HEK293 (cell line): Measurements from ENCODE around the gene TMEM42.
A peak's percentile ranks its signal among the peaks of the same experiment; 100 is the strongest.

Source experiments
- CTCF ChIA-PET: fragments of 350-600 bp; formaldehyde crosslinking; extraction: SDS; loops from one replicate; lab custom pipeline; 2021; ENCODE audit warnings: antibody characterized with exemption; lab: Yijun Ruan, JAX
- POLR2A ChIA-PET: fragments of 300-600 bp; formaldehyde crosslinking; extraction: SDS; loops from one replicate; lab custom pipeline; 2020; ENCODE audit warnings: antibody characterized with exemption, inconsistent platforms; lab: Yijun Ruan, JAX
- H3K27ac ChIP-seq: fragments of 200-500 bp; sonication (Bioruptor generic); 2 replicates; pipeline ENCODE4 v1.5.1; 2014; ENCODE audit warnings: low read depth, low read length, control low read depth, inconsistent platforms; ENCODE audit errors: extremely low read depth
- H3K36me3 ChIP-seq, 2 experiments: fragments of 200-500 bp in 1 of 2; sonication (Bioruptor generic) in 1 of 2; 1 replicate in 1 of 2; 2 replicates in 1 of 2; pipeline ENCODE4 v1.5.1; 2014 to 2017; ENCODE audit warnings: inconsistent platforms in 2 of 2, low read length in 2 of 2; ENCODE audit not compliant: control insufficient read depth in 2 of 2, insufficient read depth in 1 of 2
- H3K4me1 ChIP-seq: fragments of 200-500 bp; sonication (Bioruptor generic); 2 replicates; pipeline ENCODE4 v1.5.1; 2014; ENCODE audit warnings: mild to moderate bottlenecking, low read length, inconsistent platforms; ENCODE audit not compliant: control insufficient read depth, insufficient read depth
- H3K4me3 ChIP-seq: 2 replicates; pipeline ENCODE4 v1.5.1; 2011; ENCODE audit warnings: low read depth, mild to moderate bottlenecking, control low read depth, low read length, moderate library complexity
- H3K9me3 ChIP-seq: fragments of 200-500 bp; sonication (Bioruptor generic); 2 replicates; pipeline ENCODE4 v1.5.1; 2014; ENCODE audit warnings: low read depth, low read length, inconsistent platforms; ENCODE audit not compliant: control insufficient read depth, insufficient read depth
- BCL6B ChIP-seq: fragments of 450-650 bp; formaldehyde crosslinking; IDR thresholded peaks from 2 replicates; pipeline ENCODE4 v1.5.1; 2017; ENCODE audit warnings: missing biosample characterization, missing genetic modification characterization
- GLI4 ChIP-seq: fragments of 450-650 bp; formaldehyde crosslinking; IDR thresholded peaks from 2 replicates; pipeline ENCODE4 v1.5.1; 2016; ENCODE audit warnings: missing biosample characterization, missing genetic modification characterization
- HOXA7 ChIP-seq: sonication (generic); formaldehyde crosslinking; IDR thresholded peaks from 2 replicates; pipeline ENCODE4 v1.8.1; 2022; ENCODE audit warnings: missing genetic modification reagents, borderline replicate concordance
- KLF16 ChIP-seq: fragments of 450-650 bp; formaldehyde crosslinking; IDR thresholded peaks from 2 replicates; pipeline ENCODE4 v1.5.1; 2017; ENCODE audit warnings: missing biosample characterization, missing genetic modification characterization
- KLF7 ChIP-seq: fragments of 450-650 bp; formaldehyde crosslinking; IDR thresholded peaks from 2 replicates; pipeline ENCODE4 v1.5.1; 2016; ENCODE audit warnings: missing biosample characterization, missing genetic modification characterization, borderline replicate concordance
- OSR2 ChIP-seq: fragments of 450-650 bp; formaldehyde crosslinking; IDR thresholded peaks from 2 replicates; pipeline ENCODE4 v1.5.1; 2016; ENCODE audit warnings: missing biosample characterization, missing genetic modification characterization
- SALL2 ChIP-seq: fragments of 450-650 bp; formaldehyde crosslinking; IDR thresholded peaks from 2 replicates; pipeline ENCODE4 v1.5.0; 2017; ENCODE audit warnings: missing biosample characterization, mild to moderate bottlenecking, missing genetic modification characterization, borderline replicate concordance
- ZNF155 ChIP-seq: fragments of 450-650 bp; formaldehyde crosslinking; IDR thresholded peaks from 2 replicates; pipeline ENCODE4 v1.5.1; 2016; ENCODE audit warnings: missing biosample characterization, missing genetic modification characterization
- ZNF221 ChIP-seq: fragments of 450-650 bp; formaldehyde crosslinking; IDR thresholded peaks from 2 replicates; pipeline ENCODE4 v1.5.1; 2017; ENCODE audit warnings: missing biosample characterization, missing genetic modification characterization, borderline replicate concordance
- ZNF302 ChIP-seq: fragments of 450-650 bp; formaldehyde crosslinking; IDR thresholded peaks from 2 replicates; pipeline ENCODE4 v1.5.1; 2016; ENCODE audit warnings: missing biosample characterization, missing genetic modification characterization, low read depth
- ZNF324 ChIP-seq: fragments of 450-650 bp; formaldehyde crosslinking; IDR thresholded peaks from 2 replicates; pipeline ENCODE4 v1.5.1; 2016; ENCODE audit warnings: missing biosample characterization, missing genetic modification characterization
- ZNF362 ChIP-seq: fragments of 450-650 bp; formaldehyde crosslinking; IDR thresholded peaks from 2 replicates; pipeline ENCODE4 v1.5.1; 2016; ENCODE audit warnings: missing biosample characterization, missing genetic modification characterization
- ZNF626 ChIP-seq: fragments of 450-650 bp; sonication (Bioruptor Pico); formaldehyde crosslinking; IDR thresholded peaks from 2 replicates; pipeline ENCODE4 v1.5.1; 2018; ENCODE audit warnings: missing biosample characterization, missing genetic modification characterization, inconsistent platforms
- ZNF658 ChIP-seq: fragments of 450-650 bp; formaldehyde crosslinking; IDR thresholded peaks from 2 replicates; pipeline ENCODE4; 2016; ENCODE audit warnings: missing biosample characterization, missing genetic modification characterization
- ZNF664 ChIP-seq: fragments of 450-650 bp; formaldehyde crosslinking; IDR thresholded peaks from 2 replicates; pipeline ENCODE4 v1.5.1; 2016; ENCODE audit warnings: missing biosample characterization, missing genetic modification characterization
- ZNF670 ChIP-seq: fragments of 450-650 bp; formaldehyde crosslinking; IDR thresholded peaks from 2 replicates; pipeline ENCODE4 v1.5.1; 2016; ENCODE audit warnings: missing biosample characterization, missing genetic modification characterization, low read depth
- ZNF792 ChIP-seq: fragments of 450-650 bp; formaldehyde crosslinking; IDR thresholded peaks from 2 replicates; pipeline ENCODE4 v1.5.1; 2016; ENCODE audit warnings: missing biosample characterization, missing genetic modification characterization
- TF ChIP-seq, protein P1 (sequence below): fragments of 450-650 bp; formaldehyde crosslinking; IDR thresholded peaks from 2 replicates; pipeline ENCODE4 v1.5.1; 2016; ENCODE audit warnings: missing biosample characterization, missing genetic modification characterization
- TF ChIP-seq, protein P2 (sequence below): fragments of 450-650 bp; formaldehyde crosslinking; IDR thresholded peaks from 2 replicates; pipeline ENCODE4 v1.5.1; 2017; ENCODE audit warnings: missing biosample characterization, missing genetic modification characterization
- TF ChIP-seq, protein P3 (sequence below): fragments of 450-650 bp; formaldehyde crosslinking; IDR thresholded peaks from 2 replicates; pipeline ENCODE4 v1.5.1; 2016; ENCODE audit warnings: missing biosample characterization, missing genetic modification characterization

The TMEM42 gene

DNA sequence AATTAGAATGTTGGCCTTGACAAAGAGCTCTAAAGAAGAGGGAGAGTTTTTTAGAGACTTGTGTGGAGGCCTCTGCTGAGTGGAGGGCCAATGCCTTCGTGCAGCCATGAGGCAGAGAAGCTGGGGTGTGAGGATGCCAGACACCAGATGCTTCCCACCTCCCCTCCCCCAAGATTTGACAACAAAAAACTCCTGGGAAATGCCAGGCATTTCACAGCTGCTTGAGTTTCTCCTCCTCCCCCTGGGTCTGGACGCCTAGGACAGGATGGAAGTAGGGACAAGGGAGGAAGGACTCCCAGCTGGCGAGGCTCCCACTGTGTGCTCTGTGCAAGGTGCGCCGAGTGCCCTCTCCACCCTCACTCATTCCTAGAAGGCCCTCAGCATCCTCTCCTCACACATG is 32.8 kb downstream of the TMEM42 start:
- TF ChIP-seq ZNF792 (tag by site-specific recombination) (no peak), KLF16 (tag by site-specific recombination) (no peak), OSR2 (tag by site-specific recombination) (no peak), ZNF664 (no peak), KLF7 (tag by site-specific recombination) (no peak), ZNF670 (no peak), HOXA7 (CRISPR knock-in tag) (no peak)
- TF ChIP-seq, all 188 proteins: peak for 0
- no peaks in the 10 kb centered on the region for H3K9me3 ChIP-seq
- ChIA-PET CTCF (interaction anchor here (0.9 kb wide), 1 partner anchor 21 kb away, joined by 3 read pairs; no protein-coding TSS in a partner anchor), POLR2A (no interaction called here)
- no peaks in the 10 kb centered on the region for H3K4me1 ChIP-seq
- H3K4me3 ChIP-seq: no peak overlapping the region
- H3K36me3 ChIP-seq: no peaks in the 10 kb centered on the region
- no peak overlapping the region for H3K27ac ChIP-seq

- TF ChIP-seq, protein P1, sequence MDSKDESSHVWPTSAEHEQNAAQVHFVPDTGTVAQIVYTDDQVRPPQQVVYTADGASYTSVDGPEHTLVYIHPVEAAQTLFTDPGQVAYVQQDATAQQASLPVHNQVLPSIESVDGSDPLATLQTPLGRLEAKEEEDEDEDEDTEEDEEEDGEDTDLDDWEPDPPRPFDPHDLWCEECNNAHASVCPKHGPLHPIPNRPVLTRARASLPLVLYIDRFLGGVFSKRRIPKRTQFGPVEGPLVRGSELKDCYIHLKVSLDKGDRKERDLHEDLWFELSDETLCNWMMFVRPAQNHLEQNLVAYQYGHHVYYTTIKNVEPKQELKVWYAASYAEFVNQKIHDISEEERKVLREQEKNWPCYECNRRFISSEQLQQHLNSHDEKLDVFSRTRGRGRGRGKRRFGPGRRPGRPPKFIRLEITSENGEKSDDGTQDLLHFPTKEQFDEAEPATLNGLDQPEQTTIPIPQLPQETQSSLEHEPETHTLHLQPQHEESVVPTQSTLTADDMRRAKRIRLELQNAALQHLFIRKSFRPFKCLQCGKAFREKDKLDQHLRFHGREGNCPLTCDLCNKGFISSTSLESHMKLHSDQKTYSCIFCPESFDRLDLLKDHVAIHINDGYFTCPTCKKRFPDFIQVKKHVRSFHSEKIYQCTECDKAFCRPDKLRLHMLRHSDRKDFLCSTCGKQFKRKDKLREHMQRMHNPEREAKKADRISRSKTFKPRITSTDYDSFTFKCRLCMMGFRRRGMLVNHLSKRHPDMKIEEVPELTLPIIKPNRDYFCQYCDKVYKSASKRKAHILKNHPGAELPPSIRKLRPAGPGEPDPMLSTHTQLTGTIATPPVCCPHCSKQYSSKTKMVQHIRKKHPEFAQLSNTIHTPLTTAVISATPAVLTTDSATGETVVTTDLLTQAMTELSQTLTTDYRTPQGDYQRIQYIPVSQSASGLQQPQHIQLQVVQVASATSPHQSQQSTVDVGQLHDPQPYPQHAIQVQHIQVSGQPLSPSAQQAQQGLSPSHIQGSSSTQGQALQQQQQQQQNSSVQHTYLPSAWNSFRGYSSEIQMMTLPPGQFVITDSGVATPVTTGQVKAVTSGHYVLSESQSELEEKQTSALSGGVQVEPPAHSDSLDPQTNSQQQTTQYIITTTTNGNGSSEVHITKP (tag by site-specific recombination): peak; percentile 54; the same call in 1 of the 2 replicates
- TF ChIP-seq ZNF658 (tag by site-specific recombination): no peak
- Histone ChIP-seq H3K36me3 (no peaks in the 10 kb centered on the region), H3K4me3 (no peak overlapping the region), H3K27ac (no peak overlapping the region), H3K4me1 (no peaks in the 10 kb centered on the region), H3K9me3 (no peaks in the 10 kb centered on the region)
- ChIA-PET POLR2A (no interaction called here), CTCF (no interaction called here)
Measured at GRCh38 chr3:44896440-44896839, 34.7 kb downstream of the TMEM42 start.

DNA sequence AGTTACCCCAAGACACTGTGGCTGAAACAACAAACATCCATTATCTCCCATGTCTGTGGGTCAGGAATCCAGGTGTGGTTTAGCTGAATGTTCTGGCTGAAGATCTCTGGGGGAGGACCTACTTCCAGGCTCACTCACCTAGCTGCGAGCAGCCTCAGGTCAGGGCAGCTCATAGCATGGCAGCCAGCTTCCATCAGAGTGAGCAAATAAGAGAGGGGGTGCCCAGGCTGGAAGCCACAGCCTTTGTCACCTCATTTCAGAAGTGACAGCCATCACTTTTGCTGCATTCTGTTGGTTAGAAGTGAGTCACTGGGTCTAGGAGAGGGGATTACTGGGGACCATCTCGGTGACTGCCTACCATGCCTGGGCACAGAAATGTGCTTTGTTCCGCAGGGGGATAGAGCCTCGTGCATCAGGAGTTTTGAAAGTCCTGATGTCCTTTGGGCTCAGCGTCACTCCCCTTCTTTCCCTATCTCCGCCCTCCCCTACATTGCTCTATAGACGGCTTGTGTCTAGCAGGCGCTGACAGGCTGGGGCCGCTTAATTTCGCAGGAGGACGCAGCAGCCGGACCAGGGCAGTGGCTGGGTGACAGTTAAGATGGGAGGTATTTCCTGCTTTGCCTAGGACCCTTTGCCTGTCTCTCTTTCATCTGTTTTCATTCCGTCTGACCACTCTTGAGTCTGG is 38.1 kb downstream of the TMEM42 start:
- no peaks in the 10 kb centered on the region for H3K36me3 ChIP-seq
- H3K4me3 ChIP-seq: no peak overlapping the region
- H3K4me1 ChIP-seq: no peaks in the 10 kb centered on the region
- no peak overlapping the region for H3K27ac ChIP-seq
- CTCF ChIA-PET: no interaction called here
- POLR2A ChIA-PET: no interaction called here
- H3K9me3 ChIP-seq: no peaks in the 10 kb centered on the region
- TF ChIP-seq BCL6B (tag by site-specific recombination) (no peak), ZNF221 (no peak), ZNF324 (tag by site-specific recombination) (no peak), SALL2 (tag by site-specific recombination) (no peak), ZNF626 (tag by site-specific recombination) (no peak), ZNF155 (no peak), GLI4 (no peak), ZNF302 (tag by site-specific recombination) (no peak), ZNF362 (tag by site-specific recombination) (no peak)
- TF ChIP-seq, protein P2, sequence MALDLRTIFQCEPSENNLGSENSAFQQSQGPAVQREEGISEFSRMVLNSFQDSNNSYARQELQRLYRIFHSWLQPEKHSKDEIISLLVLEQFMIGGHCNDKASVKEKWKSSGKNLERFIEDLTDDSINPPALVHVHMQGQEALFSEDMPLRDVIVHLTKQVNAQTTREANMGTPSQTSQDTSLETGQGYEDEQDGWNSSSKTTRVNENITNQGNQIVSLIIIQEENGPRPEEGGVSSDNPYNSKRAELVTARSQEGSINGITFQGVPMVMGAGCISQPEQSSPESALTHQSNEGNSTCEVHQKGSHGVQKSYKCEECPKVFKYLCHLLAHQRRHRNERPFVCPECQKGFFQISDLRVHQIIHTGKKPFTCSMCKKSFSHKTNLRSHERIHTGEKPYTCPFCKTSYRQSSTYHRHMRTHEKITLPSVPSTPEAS (tag by site-specific recombination): no peak
- TF ChIP-seq, protein P3, sequence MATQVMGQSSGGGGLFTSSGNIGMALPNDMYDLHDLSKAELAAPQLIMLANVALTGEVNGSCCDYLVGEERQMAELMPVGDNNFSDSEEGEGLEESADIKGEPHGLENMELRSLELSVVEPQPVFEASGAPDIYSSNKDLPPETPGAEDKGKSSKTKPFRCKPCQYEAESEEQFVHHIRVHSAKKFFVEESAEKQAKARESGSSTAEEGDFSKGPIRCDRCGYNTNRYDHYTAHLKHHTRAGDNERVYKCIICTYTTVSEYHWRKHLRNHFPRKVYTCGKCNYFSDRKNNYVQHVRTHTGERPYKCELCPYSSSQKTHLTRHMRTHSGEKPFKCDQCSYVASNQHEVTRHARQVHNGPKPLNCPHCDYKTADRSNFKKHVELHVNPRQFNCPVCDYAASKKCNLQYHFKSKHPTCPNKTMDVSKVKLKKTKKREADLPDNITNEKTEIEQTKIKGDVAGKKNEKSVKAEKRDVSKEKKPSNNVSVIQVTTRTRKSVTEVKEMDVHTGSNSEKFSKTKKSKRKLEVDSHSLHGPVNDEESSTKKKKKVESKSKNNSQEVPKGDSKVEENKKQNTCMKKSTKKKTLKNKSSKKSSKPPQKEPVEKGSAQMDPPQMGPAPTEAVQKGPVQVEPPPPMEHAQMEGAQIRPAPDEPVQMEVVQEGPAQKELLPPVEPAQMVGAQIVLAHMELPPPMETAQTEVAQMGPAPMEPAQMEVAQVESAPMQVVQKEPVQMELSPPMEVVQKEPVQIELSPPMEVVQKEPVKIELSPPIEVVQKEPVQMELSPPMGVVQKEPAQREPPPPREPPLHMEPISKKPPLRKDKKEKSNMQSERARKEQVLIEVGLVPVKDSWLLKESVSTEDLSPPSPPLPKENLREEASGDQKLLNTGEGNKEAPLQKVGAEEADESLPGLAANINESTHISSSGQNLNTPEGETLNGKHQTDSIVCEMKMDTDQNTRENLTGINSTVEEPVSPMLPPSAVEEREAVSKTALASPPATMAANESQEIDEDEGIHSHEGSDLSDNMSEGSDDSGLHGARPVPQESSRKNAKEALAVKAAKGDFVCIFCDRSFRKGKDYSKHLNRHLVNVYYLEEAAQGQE (tag by site-specific recombination): no peak
